Upper lobe of left lung (tissue), 4 donors: Measurements from ENCODE around the gene HEBP2.

Experiments used
- EP300 ChIP-seq, 4 donors: sonication (generic); formaldehyde crosslinking; IDR thresholded peaks; one replicate each; pipeline ENCODE4 v1.5.1; 2017; ENCODE audit warnings: antibody characterized with exemption in 4 of 4, control low read depth in 2 of 4
- POLR2AphosphoS5 ChIP-seq, 2 donors: sonication (generic); formaldehyde crosslinking; IDR thresholded peaks; one replicate each; pipeline ENCODE4 v1.5.1; 2017; ENCODE audit warnings: antibody characterized with exemption in 2 of 2

DNA sequence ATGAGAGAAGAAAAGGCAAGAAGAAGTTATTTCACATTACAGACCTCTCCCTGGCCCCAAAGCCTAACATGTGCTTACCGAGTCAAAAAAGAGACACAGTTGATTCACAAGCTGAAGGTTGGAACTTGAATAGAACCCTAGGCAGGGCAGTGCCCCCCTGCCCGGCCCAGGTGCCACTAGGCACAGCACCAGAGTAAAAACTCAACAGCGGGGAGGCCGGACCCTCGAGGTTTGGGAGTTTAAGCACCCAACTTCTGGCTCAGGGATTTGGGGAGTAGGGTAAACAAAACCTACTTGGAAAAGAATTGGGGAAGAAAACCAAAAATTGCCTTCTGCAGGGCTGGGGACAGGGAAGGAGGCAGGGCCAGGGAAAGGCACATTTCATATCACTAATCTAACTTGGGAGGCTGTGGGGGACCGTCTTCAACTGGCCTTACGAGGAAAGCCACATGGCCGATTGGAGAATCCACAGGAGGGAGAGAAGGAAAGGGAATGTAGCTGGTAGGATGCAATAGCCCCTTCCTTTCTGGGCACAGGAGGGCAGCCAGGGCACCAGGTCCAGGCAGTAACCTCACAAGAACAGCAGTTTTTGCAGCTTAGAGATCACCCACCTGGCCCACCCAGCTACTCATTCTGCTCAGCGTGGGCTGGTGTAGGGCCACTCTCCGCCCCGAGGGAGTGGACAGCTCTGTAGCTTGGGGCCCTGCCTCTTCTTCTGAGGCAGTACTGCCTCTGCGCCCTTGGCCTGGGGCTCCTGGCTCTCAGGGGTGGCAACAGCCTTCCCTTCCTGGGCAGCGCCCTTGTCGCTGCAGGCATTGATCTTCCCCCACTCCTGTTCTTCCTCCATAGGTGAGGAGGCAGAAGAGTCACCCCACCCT, 1.8 kb upstream of the HEBP2 start:
- no peak for TF ChIP-seq EP300 (IDR thresholded peaks at IDR 0.05)
- TF ChIP-seq POLR2AphosphoS5 (IDR thresholded peaks at IDR 0.05) = no peak
